Adipocyte (in vitro differentiated cells): ENCODE results near the gene RRP8.

Experiments used
- DNase-seq: peaks from one replicate; pipeline ENCODE4 v3.0.0-alpha.2; 2015; ENCODE audit warnings: low read depth
- H3K27me3 ChIP-seq: replicated peaks from 2 replicates; pipeline ENCODE4 v1.7.0; 2013; ENCODE audit warnings: mild to moderate bottlenecking, low read length, moderate library complexity; ENCODE audit not compliant: control insufficient read depth, insufficient read depth
- H3K36me3 ChIP-seq: 2 replicates; pipeline ENCODE4 v1.7.0; 2013; ENCODE audit warnings: low read length, mild to moderate bottlenecking, moderate library complexity; ENCODE audit not compliant: control insufficient read depth, insufficient read depth, severe bottlenecking
- H3K4me1 ChIP-seq: 2 replicates; pipeline ENCODE4 v1.7.0; 2013; ENCODE audit warnings: mild to moderate bottlenecking, low read length, moderate library complexity; ENCODE audit not compliant: control insufficient read depth, insufficient read depth
- H3K4me3 ChIP-seq: 2 replicates; pipeline ENCODE4 v1.7.0; 2013; ENCODE audit warnings: mild to moderate bottlenecking, low read length, moderate library complexity
- H3K9ac ChIP-seq: 2 replicates; pipeline ENCODE4 v1.7.0; 2013; ENCODE audit warnings: mild to moderate bottlenecking, low read length, moderate library complexity
- H3K9me3 ChIP-seq: 2 replicates; pipeline ENCODE4 v1.7.0; 2013; ENCODE audit warnings: mild to moderate bottlenecking, low read length, moderate library complexity; ENCODE audit not compliant: control insufficient read depth

Gene RRP8

DNA sequence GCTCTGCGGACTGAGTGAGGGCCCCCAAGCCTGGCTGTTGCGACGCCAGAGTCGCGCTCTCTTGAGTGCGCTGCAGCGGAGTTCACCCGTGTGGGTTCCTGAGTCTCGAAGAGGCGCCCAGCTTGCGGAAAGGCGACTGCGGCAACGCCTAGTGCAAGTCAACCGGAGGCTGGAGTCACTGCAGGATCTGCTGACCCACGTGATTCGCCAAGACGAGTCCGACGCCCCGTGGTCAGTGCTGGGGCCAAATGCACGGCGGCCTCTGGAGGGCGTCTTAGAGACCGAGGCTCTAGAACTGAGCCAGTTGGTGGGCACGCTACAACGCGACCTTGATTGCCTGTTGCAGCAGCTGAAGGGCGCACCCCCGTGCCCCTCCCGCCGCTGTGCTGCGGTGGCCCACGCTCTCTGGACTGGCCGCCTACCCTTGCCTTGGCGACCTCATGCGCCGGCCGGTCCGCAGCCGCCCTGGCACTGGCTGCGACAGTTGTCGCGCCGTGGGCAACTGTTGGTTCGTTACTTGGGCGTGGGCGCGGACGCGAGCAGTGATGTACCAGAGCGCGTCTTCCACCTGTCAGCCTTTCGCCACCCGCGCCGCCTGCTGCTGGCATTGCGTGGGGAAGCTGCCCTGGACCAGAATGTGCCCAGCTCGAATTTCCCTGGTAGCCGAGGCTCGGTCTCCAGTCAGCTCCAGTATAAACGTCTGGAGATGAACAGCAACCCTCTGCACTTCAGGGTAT, 32.6 kb downstream of the RRP8 start:
- Histone ChIP-seq H3K9ac (no peak overlapping the region), H3K36me3 (no peaks in the 10 kb centered on the region), H3K4me1 (peaks cover 28% of the 10 kb centered on the region), H3K4me3 (no peak overlapping the region), H3K27me3 (no peaks in the 10 kb centered on the region), H3K9me3 (no peaks in the 10 kb centered on the region)
- no peak for DNase-seq

DNA sequence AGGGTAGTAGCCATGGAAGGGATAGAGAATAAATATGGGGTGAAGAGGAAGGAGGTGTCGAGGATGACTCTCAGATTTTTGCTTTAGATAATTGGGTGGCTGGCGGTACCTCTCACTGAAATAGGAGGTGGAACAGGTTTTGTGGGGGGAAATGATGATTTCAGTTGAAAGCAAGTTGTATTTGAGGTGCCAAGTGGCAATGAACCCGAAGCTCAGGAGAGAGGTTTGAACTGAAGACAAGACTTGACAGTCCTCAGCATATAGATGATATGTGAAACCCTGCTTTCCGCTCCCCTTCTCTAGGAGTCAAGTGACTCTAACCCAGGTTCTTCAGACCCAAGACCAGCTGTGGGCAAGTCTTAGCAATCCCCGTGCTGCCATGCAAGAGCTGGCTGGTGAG, 33.7 kb downstream of the RRP8 start:
- Histone ChIP-seq H3K9me3 (no peaks in the 10 kb centered on the region), H3K4me3 (no peak overlapping the region), H3K9ac (no peak overlapping the region), H3K36me3 (peaks cover under 1% of the 10 kb centered on the region), H3K4me1 (peaks cover 25% of the 10 kb centered on the region), H3K27me3 (no peaks in the 10 kb centered on the region)
- no peak for DNase-seq

DNA sequence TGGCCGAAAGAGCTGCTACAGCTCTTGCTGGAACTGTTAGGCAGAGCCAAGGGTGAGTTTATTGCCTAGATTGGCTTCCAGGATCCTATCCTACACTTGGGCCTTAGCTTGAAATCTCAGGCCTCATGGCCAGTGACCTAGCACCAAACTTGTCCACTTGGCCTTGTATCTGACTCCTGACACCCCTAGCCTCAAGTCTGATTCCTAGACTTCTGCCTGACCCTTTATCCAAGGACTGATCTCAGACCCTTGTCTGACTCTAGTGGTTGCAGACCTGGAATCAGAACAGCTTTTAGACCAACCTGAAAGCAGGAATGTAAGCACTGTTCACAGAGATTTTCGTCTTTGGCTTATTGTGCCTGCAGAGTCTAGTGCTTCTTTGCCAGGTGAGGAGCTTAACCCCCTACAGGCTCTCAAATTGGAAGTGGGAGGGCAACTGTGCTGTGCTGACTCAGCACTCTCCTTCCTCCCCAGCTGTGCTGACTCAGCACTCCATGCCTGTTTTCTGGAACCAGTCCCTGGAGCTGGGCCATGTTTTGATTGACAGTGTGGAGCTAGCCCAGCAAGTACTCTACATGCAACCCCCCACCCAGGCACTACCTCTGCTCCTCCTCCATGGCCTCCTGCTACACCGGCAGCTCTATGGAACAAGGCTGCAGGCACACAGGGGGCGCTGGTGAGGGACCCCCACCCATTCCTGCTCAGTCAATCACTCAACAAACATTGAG, 35.1 kb downstream of the RRP8 start:
- Histone ChIP-seq H3K4me1 (peaks cover 25% of the 10 kb centered on the region), H3K4me3 (no peak overlapping the region), H3K36me3 (peaks cover 6% of the 10 kb centered on the region), H3K9me3 (no peaks in the 10 kb centered on the region), H3K27me3 (no peaks in the 10 kb centered on the region), H3K9ac (no peak overlapping the region)
- DNase-seq, result peak; percentile 48

DNA sequence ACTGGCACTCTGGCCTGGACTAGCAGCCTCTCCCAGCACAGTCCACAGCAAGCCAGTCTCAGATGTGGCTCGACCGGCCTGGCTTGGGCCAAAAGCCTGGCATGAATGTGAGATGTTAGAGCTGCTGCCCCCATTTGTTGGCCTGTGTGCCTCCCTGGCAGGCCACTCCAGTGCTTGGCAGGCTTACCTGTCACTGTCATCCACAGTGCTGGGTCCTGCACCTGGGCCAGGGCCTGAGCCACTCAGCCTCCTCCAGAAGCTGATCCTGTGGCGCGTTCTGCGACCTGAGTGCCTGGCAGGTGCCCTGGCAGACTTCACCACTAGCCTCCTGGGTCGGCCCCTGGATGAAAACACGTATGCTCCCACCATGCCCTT, 36.1 kb downstream of the RRP8 start:
- no peaks in the 10 kb centered on the region for H3K27me3 ChIP-seq
- DNase-seq, result no peak
- peaks cover 6% of the 10 kb centered on the region for H3K36me3 ChIP-seq
- H3K4me1 ChIP-seq, result peaks cover 20% of the 10 kb centered on the region
- H3K9ac ChIP-seq, result no peak overlapping the region
- H3K4me3 ChIP-seq, result no peak overlapping the region
- no peaks in the 10 kb centered on the region for H3K9me3 ChIP-seq

DNA sequence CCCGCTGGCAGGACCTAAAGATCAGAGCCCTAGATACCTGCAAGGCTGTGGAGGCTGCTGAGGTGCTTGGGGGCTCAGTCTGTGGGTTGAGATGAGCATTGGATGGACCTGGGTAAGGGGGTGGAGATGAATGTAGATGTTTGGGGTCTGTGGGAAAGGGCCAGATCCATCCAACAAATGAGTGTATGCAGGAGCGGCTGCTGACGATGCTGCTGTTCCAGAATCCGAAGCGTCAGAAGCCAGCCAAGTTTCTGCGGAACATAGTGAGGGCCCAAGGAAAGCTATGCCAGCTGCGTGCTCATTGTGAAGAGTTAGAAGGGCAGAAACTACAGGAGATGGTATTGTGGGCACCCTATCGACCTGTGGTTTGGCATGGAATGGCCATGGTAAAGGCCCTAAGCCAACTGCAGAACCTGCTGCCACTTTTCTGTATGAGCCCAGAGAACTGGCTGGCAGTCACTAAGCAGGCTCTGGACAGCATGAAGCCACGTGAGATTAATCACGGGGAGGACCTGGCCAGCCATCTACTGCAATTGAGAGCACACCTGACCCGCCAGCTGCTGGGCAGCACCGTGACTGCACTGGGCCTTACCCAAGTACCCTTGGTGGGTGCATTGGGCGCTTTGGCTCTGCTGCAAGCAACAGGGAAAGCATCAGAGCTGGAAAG, 36.6 kb downstream of the RRP8 start:
- DNase-seq, result no peak
- no peak overlapping the region for H3K9ac ChIP-seq
- peaks cover 14% of the 10 kb centered on the region for H3K4me1 ChIP-seq

DNA sequence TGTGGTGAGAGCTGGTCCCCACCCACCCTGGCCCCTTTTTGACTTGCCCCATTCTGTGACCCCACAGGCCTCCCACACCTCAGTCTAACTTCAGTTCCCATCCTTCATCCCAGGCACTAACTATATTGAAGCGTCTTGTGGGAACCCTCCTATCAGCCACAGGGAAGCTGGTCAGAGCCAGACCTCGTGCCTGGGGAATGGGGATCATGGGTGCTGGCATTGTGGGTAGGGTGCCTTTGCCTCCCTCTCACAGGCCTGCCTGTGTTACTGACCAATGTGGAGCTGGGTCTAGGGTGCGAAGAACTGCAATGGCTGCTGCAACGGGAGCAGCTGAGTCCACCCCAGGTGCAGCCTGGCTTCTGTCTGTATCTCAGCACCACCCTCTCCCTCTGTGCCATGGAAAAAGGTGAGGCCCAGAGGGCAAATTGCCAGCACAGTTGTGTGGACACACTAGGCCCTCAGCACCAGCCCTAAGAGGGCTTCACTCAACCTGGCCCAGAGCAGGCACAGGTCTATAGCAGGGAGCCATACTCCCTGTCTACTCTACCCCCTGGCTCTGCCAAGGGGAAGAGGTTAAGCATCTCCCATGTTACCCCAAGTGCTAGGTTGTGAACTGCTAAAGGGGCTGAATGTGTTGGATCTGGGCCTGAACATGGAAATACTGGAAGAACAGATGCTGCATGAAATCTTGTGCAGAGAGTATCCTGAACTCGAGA, 37.3 kb downstream of the RRP8 start:
- Histone ChIP-seq H3K27me3 (no peaks in the 10 kb centered on the region), H3K9ac (no peak overlapping the region), H3K4me1 (peaks cover 10% of the 10 kb centered on the region), H3K36me3 (peaks cover 6% of the 10 kb centered on the region), H3K9me3 (no peaks in the 10 kb centered on the region), H3K4me3 (no peak overlapping the region)
- DNase-seq, result no peak

More for the DNA sequence above, 36.6 kb downstream of the RRP8 start:
- Histone ChIP-seq H3K27me3 (no peaks in the 10 kb centered on the region), H3K9me3 (no peaks in the 10 kb centered on the region), H3K36me3 (peaks cover 6% of the 10 kb centered on the region), H3K4me3 (no peak overlapping the region)

DNA sequence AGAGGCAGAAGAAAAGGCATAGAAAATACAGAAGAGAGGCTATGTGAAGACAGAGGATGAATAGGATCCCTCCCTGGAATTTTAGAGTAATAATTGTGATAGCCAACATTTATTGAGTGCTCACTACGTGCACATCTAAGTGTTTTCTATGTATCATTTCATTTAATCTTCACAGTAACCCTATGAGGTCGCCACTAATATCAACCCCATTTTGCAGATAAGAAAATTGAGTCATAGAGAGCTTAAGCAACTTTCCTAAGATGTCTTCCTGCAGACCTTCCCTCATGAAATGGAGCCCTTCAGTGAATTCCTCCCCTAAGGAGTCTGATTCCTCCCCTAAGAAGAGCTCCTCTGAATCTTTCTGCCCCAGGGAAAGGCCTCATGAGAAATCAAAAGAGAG, 38.1 kb downstream of the RRP8 start:
- H3K4me3 ChIP-seq, result no peak overlapping the region
- H3K27me3 ChIP-seq, result no peaks in the 10 kb centered on the region
- no peak overlapping the region for H3K9ac ChIP-seq
- H3K36me3 ChIP-seq, result peaks cover 6% of the 10 kb centered on the region
- H3K4me1 ChIP-seq, result peaks cover 10% of the 10 kb centered on the region
- DNase-seq, result no peak
- no peaks in the 10 kb centered on the region for H3K9me3 ChIP-seq

DNA sequence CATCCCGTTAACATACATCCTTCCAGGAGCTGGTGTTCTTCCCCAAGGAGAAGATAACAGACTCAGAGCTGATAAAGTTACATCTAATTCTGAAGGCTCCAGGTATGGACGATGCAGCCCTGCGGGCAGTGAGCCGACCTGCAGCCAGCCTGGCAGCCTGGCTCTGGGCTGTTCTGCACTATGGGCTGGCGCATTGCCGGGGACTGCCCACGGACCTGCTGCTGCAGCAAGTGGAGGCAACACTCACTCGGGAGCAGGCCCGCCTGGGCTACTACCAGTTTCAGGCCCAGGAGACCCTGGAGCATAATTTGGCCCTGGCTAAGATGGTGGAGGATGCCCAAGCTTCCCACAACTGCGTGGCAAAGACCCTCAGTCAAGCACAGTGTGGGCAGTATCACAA, 39.7 kb downstream of the RRP8 start:
- Histone ChIP-seq H3K9ac (no peak overlapping the region), H3K9me3 (no peaks in the 10 kb centered on the region), H3K4me1 (peaks cover 8% of the 10 kb centered on the region), H3K27me3 (no peaks in the 10 kb centered on the region), H3K4me3 (no peak overlapping the region), H3K36me3 (peaks cover 6% of the 10 kb centered on the region)
- no peak for DNase-seq

DNA sequence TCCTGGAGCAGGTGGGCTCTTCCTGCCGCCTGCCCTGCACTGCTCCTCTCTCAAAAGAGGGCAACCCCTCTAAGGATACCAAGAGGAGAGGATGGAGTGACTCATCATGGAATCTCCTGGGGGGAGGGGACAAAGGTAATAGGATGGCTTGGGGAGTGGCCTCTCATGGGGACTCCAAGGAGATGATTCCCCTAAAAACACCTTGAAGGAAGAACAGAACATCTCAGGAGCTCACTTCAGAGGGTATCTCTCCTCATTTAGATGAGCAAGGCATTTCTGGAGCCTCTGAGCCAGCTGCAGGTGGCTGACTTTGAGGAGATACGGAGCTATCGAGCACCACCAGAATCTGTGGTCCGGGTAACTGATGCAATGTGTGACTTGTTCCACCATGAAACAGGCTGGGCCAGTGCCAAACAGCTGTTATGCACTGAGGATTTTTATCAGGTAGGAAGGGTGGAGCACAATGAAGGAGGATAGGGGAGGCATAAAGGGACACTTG, 40.2 kb downstream of the RRP8 start:
- H3K9me3 ChIP-seq, result no peaks in the 10 kb centered on the region
- H3K9ac ChIP-seq, result no peak overlapping the region
- peaks cover 7% of the 10 kb centered on the region for H3K36me3 ChIP-seq
- no peaks in the 10 kb centered on the region for H3K27me3 ChIP-seq
- peaks cover 3% of the 10 kb centered on the region for H3K4me1 ChIP-seq
- no peak overlapping the region for H3K4me3 ChIP-seq
- no peak for DNase-seq

DNA sequence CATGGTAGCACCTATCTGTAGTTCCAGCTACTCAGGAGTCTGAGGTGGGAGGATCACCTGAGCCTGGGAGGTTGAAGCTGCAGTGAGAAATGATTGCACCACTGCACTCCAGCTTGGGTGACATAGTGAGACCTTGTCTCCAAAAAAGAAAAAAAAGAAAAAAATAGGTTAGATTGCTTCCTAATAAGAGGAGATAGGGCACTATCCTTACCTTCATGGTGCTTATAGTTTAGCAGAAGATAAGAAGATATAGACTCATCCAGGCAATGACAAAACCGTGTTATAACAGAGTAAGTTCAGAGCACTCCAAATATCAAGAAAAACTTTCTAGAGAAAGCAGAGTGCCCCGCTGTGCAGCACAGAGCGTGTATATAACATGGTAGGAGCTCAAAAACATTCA, 42.1 kb downstream of the RRP8 start:
- no peak overlapping the region for H3K9ac ChIP-seq
- no peaks in the 10 kb centered on the region for H3K27me3 ChIP-seq

DNA sequence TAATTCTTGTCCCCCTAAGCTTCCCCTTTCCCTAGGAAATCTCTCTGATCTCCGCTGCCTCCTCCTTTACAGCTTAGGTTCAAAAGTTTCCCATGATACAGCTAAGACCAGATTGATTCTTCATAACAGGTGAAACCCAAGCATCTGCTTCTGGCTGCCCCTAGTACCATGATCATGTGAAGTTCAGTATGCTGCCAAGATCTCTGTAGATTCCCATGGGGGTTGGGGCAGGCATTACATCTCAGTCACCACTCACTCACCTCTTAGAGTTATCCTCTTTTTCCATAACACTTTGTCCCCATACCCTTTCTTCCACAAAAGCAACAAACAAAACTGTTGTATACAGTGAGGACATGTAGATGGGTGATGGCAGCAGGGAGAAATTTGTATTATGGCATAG, 44.0 kb downstream of the RRP8 start:
- Histone ChIP-seq H3K4me1 (no peaks in the 10 kb centered on the region), H3K4me3 (no peak overlapping the region), H3K9ac (no peak overlapping the region), H3K9me3 (no peaks in the 10 kb centered on the region), H3K36me3 (peaks cover 6% of the 10 kb centered on the region), H3K27me3 (no peaks in the 10 kb centered on the region)
- DNase-seq, result no peak

More for the DNA sequence above, 42.1 kb downstream of the RRP8 start:
- Histone ChIP-seq H3K4me1 (no peaks in the 10 kb centered on the region), H3K4me3 (no peak overlapping the region), H3K36me3 (peaks cover 9% of the 10 kb centered on the region), H3K9me3 (no peaks in the 10 kb centered on the region)
- no peak for DNase-seq
